HuH-7 (cell line): ENCODE data around the gene GPR160.
"Not testable (repeated sequence)": the region's sequence is repeated elsewhere in the genome, so short reads cannot be mapped to it uniquely, and the experiment has no call there.

Source experiments
- DNase-seq: peaks from one replicate; pipeline ENCODE4 v3.0.0; 2011; ENCODE audit warnings: low spot score

The GPR160 gene

DNA sequence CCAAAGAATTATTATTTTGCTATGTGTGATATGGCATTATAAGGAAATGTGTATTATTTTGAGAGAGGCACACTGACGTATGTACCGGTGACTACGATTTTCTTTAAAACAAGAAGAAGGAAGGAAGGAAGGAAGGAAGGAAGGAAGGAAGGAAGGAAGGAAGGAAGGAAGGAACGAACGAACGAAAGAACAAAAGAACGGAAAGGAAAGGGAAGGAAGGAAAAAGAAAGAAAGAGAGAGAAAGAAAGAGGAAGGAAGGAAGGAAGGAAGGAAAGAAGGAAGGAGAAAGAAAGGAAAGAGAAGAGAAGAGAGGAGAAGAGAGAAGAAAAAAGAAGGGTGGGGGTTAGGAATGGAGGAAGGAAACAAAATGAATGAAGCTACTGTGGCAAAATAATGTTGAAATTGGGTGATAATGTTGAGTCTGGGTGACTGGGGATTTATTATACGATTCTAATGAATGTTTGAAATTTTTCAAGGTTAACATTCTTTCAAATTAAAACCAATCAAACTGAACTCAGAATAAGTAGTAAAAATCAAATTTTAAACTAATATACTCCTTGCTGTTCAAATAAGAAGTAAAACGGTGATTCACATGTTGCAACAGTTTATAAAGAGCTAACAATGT, 73.5 kb downstream of the GPR160 start:
- no peak for DNase-seq

DNA sequence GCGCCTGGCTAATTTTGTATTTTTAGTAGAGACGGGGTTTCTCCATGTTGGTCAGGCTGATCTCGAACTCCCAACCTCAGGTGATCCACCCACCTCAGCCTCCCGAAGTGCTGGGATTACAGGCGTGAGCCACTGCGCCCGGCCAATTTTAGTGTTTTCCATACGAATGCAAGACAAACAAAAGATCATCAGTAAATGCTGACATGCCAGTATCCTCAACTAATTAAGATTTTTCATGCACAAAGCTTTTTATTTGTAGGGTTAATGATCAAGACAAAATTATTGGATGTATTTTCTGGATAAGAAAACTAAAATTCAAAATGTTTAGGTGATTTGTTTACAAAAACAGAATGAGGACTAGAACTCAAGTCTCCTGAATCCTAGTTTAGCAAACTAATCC, 76.4 kb downstream of the GPR160 start:
- DNase-seq, result not testable (repeated sequence)

DNA sequence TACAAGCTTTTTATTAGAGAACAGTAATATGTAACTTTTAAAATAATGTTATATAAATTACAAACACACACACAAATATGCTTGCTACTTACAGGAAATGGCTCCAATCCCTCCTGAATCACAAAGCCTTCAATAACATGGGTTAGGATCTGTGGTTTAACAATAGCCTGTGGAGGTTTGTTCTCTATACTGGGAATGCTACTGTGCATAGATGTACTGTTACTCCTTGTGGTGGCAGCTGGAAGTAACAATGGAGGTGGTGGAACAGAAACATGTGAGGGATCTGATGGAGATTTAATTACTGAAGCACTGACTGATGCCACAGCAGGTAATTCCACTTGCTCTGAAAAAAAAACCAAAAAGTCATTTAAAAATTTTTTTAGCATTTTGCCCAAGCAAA, 79.3 kb downstream of the GPR160 start:
- DNase-seq, result peak; percentile 8

DNA sequence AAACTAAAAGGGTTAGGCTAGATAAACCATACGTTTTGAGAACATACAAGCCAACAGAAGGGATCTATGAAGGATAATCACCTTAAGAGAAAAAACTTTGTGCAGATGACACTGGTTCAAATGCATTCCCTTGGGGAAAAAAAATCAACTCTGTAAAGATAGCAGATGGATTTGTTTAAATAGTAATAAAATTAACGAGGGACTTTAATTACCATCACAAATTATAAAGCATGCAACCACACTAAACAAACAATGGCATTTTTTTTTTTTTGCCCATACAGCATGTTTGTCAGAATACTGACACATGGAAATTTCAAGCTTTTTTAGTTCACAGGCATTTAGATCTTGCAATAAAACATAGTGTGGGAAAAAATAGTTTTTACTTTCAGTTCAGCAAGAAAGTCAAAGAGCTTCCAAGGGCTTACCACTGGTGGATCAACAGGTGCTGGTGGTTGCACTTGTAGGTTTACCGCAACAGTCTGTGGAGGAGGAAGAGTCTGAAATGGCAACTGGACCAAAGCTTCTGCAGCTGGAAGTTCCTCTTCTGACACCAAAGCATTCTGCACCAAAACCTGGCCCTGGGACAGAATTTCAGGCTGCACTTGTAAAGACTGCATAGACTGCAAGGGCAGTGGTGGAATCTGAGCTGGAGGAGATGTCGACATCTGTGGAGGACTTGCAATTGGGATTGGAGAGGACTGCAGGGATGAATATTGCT, 90.6 kb downstream of the GPR160 start:
- DNase-seq, result no peak

DNA sequence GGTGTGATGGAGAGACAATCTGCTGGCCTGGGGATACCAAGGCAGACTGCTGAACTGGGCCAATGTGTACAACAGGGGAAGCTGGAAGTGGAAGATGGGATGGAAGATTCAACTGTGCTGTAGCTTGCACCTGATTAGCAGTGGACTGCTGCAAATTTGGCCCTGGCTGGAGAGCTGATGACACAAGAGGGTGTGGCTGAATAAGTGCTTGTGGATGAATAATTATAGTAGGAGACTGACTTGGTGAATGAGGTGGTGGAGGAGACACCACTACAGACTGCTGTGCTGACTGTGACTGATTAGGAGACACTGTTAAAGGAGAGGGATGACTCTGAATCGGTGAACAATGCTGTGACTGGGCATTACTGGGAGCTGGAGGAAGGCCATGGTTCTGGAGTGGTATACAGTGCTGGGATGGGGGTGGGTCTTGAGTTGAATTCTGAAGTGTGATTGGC, 91.2 kb downstream of the GPR160 start:
- DNase-seq, result peak; percentile 15

DNA sequence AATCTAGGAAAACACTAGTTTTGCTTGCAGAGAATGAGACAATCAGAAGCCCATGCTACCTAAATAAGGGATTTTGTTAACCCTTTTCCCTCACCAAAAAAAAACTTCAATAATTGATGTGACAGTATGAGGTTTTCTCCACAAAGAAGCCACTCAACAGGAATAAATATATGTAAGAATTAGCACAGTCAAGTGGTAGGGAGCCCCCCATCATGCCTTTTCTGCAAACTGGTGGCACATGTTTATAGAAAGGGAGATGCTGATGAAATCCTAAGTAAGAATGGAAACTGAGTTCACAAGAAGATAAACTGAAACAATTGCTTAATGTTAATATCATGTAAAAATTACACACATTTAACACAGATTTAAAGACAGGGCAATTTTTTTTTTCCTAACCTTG, 92.7 kb downstream of the GPR160 start:
- DNase-seq, result no peak

DNA sequence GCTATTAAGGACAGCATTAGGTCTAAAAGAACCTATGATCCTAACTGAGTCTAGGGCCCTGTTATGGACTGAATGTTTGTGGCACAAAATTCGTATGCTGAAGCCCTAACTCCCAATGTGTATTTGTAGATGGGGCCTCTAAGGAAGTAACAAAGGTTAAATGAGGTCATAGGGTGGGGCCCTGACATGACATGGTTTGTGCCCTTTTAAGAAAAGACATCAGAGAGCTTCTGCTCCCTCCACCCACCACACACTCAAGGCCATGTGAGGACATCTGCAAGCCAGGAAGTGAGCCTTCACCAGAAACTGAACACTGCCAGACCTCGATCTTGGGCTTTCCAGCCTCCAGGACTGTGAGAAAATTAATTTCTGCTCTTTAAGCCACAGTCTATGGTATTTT, 94.5 kb downstream of the GPR160 start:
- no peak for DNase-seq
